Testis (tissue), 2 donors: ENCODE data around the gene IL6ST.

Source experiments
- POLR2A ChIP-seq: fragments of 450-650 bp; IDR thresholded peaks from one replicate; pipeline ENCODE4 v1.6.1; 2017; ENCODE audit warnings: antibody characterized with exemption, mild to moderate bottlenecking, moderate library complexity
- TF ChIP-seq, protein P1 (sequence below), 3 experiments: fragments of 450-650 bp in 2 of 3; fragments of 200-600 bp in 1 of 3; sonication (generic) in 1 of 3; IDR thresholded peaks; one replicate each; pipeline ENCODE4 v1.5.1; 2016 to 2019; ENCODE audit warnings: antibody characterized with exemption in 3 of 3, mild to moderate bottlenecking in 2 of 3, moderate library complexity in 1 of 3

DNA sequence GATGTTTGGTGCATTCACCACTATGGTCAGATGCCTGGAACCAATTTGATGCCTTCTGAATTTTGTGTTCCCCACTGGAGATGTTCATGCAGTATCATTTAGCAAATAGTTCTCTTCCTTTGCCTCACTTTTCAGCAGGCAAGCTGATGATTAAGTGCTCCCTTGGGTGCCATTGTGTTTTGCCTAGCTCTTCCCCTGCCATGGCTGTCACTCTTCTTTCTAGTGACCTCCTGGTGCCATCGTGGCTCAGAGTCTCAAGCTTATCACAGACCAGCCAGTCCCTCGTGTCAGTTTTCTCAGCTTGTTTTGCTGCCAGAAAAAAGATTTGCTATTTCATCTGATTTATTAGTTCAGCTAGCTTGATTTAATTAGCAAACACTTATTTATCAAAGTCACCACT, 102.3 kb downstream of the IL6ST start:
- TF ChIP-seq, protein P1, sequence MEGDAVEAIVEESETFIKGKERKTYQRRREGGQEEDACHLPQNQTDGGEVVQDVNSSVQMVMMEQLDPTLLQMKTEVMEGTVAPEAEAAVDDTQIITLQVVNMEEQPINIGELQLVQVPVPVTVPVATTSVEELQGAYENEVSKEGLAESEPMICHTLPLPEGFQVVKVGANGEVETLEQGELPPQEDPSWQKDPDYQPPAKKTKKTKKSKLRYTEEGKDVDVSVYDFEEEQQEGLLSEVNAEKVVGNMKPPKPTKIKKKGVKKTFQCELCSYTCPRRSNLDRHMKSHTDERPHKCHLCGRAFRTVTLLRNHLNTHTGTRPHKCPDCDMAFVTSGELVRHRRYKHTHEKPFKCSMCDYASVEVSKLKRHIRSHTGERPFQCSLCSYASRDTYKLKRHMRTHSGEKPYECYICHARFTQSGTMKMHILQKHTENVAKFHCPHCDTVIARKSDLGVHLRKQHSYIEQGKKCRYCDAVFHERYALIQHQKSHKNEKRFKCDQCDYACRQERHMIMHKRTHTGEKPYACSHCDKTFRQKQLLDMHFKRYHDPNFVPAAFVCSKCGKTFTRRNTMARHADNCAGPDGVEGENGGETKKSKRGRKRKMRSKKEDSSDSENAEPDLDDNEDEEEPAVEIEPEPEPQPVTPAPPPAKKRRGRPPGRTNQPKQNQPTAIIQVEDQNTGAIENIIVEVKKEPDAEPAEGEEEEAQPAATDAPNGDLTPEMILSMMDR (IDR thresholded peaks at IDR 0.05) = no peak
- no peak for TF ChIP-seq POLR2A
